Measurements from ENCODE around the gene PSPN. TPM values are rescaled to one million over a fixed set of nuclear protein-coding genes. Genes with fewer than 3 reads are reported as not detected.
"Not testable (repeated sequence)": the region's sequence is repeated elsewhere in the genome, so short reads cannot be mapped to it uniquely, and the experiment has no call there.

PSPN gene
- total and polyA plus RNA-seq, 2 donors (not counting 1 experiment from before 2014, with no cell fraction given): 1.1 to 3.0 TPM

DNA sequence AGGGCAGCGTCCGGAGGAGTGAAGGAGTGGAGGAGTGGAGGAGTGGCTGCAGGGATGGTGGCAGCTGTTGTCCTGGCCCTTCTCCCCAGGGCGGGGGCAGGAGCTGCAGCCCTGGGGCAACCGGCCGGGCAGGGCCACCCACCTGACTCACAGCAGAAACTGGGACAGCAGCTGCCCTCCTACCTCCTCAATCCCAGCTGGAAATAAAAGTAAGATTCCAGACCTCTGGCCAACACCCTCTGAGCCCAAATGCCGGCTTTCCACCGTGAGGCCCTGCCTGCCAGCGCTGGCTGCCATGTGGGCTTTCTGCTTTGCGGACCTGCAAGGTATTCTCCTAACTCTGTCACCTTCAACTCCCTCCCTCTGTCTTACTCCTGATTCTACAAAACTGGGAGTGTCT is 17.7 kb downstream of the PSPN start:
- Histone ChIP-seq H3K36me3 (replicated peaks in 1 of 2; ENCODE audit: control extremely low read depth in 1 of 2, control insufficient read depth in 1 of 2, extremely low read depth in 1 of 2, insufficient read depth in 2 of 2, low read length in 1 of 2) (no peaks in the 10 kb centered on the region), H4K20me1 (ENCODE audit: control insufficient read depth, insufficient read depth, low read length, poor library complexity, severe bottlenecking) (no peaks in the 10 kb centered on the region), H3K4me3 (ENCODE audit: control extremely low read depth in 1 of 5, extremely low read depth in 1 of 5, insufficient read depth in 1 of 5, low read depth in 2 of 5, low read length in 4 of 5) (no peak overlapping the region), H3K4me2 (replicated peaks; ENCODE audit: low read depth, low read length, poor library complexity, severe bottlenecking) (no peak overlapping the region), H3K27ac (ENCODE audit: low read length in 2 of 2) (no peak overlapping the region), H3K9ac (ENCODE audit: low read length) (no peak overlapping the region), H3K4me1 (ENCODE audit: control insufficient read depth in 2 of 2, insufficient read depth in 2 of 2, low read length in 2 of 2) (peaks cover 6 to 12% of the 10 kb centered on the region in 2 donors), H3K9me3 (ENCODE audit: control extremely low read depth in 1 of 3, control insufficient read depth in 2 of 3, insufficient read depth in 1 of 3, low read length in 2 of 3) (peaks cover 0 to 5% (median 0%) of the 10 kb centered on the region in 3 donors), H3K27me3 (replicated peaks in 1 of 4; ENCODE audit: control extremely low read depth in 1 of 4, control insufficient read depth in 3 of 4, insufficient read depth in 4 of 4, low read length in 3 of 4) (no peaks in the 10 kb centered on the region), H3K79me2 (ENCODE audit: control insufficient read depth, insufficient read depth, low read length) (peaks cover 11% of the 10 kb centered on the region), H2AFZ (ENCODE audit: insufficient read depth, low read depth, low read length, poor library complexity, severe bottlenecking) (no peak overlapping the region)
- ChIA-PET CTCF (interaction anchor here (0.7 to 1.2 kb wide), 2 partner anchors 14 to 140 kb away, joined by 3 read pairs; partner anchors contain the start of gene ALKBH7), POLR2A (no interaction called here)
- H3K4me1 Mint-ChIP-seq: peaks cover 14% of the 10 kb centered on the region
- no peak for DNase-seq
- no peak overlapping the region for H3K27ac Mint-ChIP-seq
- H3K9me3 Mint-ChIP-seq (ENCODE audit: insufficient read depth): no peaks in the 10 kb centered on the region
- intact Hi-C loops (cut with micrococcal nuclease): no loop called here
- ATAC-seq (ENCODE audit: low read depth): no peak
- TF ChIP-seq, protein P1, sequence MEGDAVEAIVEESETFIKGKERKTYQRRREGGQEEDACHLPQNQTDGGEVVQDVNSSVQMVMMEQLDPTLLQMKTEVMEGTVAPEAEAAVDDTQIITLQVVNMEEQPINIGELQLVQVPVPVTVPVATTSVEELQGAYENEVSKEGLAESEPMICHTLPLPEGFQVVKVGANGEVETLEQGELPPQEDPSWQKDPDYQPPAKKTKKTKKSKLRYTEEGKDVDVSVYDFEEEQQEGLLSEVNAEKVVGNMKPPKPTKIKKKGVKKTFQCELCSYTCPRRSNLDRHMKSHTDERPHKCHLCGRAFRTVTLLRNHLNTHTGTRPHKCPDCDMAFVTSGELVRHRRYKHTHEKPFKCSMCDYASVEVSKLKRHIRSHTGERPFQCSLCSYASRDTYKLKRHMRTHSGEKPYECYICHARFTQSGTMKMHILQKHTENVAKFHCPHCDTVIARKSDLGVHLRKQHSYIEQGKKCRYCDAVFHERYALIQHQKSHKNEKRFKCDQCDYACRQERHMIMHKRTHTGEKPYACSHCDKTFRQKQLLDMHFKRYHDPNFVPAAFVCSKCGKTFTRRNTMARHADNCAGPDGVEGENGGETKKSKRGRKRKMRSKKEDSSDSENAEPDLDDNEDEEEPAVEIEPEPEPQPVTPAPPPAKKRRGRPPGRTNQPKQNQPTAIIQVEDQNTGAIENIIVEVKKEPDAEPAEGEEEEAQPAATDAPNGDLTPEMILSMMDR (IDR thresholded peaks at IDR 0.05): no peak
- TF ChIP-seq EZH2 (IDR thresholded peaks at IDR 0.05; ENCODE audit: borderline replicate concordance, insufficient read depth, low read depth, low read length, poor library complexity, severe bottlenecking): no peak
- H3K4me3 Mint-ChIP-seq: no peak overlapping the region
- 95% methylated on average over 7 of the region's 9 CpGs for WGBS (ENCODE audit: insufficient coverage)
- no peaks in the 10 kb centered on the region for H3K27me3 Mint-ChIP-seq

DNA sequence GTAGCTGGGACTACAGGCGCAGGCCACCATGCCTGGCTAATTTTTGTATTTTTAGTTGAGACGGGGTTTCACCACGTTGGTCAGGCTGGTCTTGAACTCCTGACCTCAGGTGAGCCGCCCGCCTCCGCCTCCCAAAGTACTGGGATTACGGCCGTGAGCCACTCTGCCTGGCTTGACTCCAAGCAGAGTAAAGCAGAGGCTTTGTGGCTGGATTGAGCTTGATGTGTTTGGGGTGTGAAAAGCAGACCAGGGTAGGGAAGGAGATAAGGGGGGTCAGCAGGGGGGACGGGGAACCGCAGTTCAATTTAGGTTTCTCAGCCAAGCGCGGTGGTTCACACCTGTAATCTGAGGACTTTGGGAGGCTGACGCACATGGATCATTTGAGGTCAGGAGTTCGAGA is 18.6 kb downstream of the PSPN start:
- Histone ChIP-seq H3K27ac (ENCODE audit: low read length in 2 of 2) (no peak overlapping the region), H3K36me3 (replicated peaks in 1 of 2; ENCODE audit: control extremely low read depth in 1 of 2, control insufficient read depth in 1 of 2, extremely low read depth in 1 of 2, insufficient read depth in 2 of 2, low read length in 1 of 2) (no peaks in the 10 kb centered on the region), H2AFZ (ENCODE audit: insufficient read depth, low read depth, low read length, poor library complexity, severe bottlenecking) (no peak overlapping the region), H4K20me1 (ENCODE audit: control insufficient read depth, insufficient read depth, low read length, poor library complexity, severe bottlenecking) (no peaks in the 10 kb centered on the region), H3K4me1 (ENCODE audit: control insufficient read depth in 2 of 2, insufficient read depth in 2 of 2, low read length in 2 of 2) (peaks cover 3 to 8% of the 10 kb centered on the region in 2 donors), H3K79me2 (ENCODE audit: control insufficient read depth, insufficient read depth, low read length) (peaks cover 10% of the 10 kb centered on the region), H3K4me2 (replicated peaks; ENCODE audit: low read depth, low read length, poor library complexity, severe bottlenecking) (no peak overlapping the region), H3K9me3 (ENCODE audit: control extremely low read depth in 1 of 3, control insufficient read depth in 2 of 3, insufficient read depth in 1 of 3, low read length in 2 of 3) (peaks cover 0 to 5% (median 0%) of the 10 kb centered on the region in 3 donors), H3K4me3 (ENCODE audit: control extremely low read depth in 1 of 5, extremely low read depth in 1 of 5, insufficient read depth in 1 of 5, low read depth in 2 of 5, low read length in 4 of 5) (no peak overlapping the region), H3K27me3 (replicated peaks in 1 of 4; ENCODE audit: control extremely low read depth in 1 of 4, control insufficient read depth in 3 of 4, insufficient read depth in 4 of 4, low read length in 3 of 4) (no peaks in the 10 kb centered on the region), H3K9ac (ENCODE audit: low read length) (no peak overlapping the region)
- Mint-ChIP-seq H3K4me1 (peaks cover 8% of the 10 kb centered on the region), H3K9me3 (ENCODE audit: insufficient read depth) (no peaks in the 10 kb centered on the region), H3K27ac (no peak overlapping the region), H3K4me3 (no peak overlapping the region), H3K27me3 (no peaks in the 10 kb centered on the region)
- intact Hi-C loops (cut with micrococcal nuclease): no loop called here
- CTCF ChIA-PET: interaction anchor here (0.5 to 0.7 kb wide), 2 partner anchors 15 to 1190 kb away, joined by 3 to 5 read pairs; no protein-coding TSS in a partner anchor
- POLR2A ChIA-PET: no interaction called here
- no peak for DNase-seq
- no peak for ATAC-seq (ENCODE audit: low read depth)
- 95% methylated on average over 13 of the region's 14 CpGs for WGBS (ENCODE audit: insufficient coverage)
- no peak for TF ChIP-seq EZH2 (IDR thresholded peaks at IDR 0.05; ENCODE audit: borderline replicate concordance, insufficient read depth, low read depth, low read length, poor library complexity, severe bottlenecking)
- TF ChIP-seq, protein P1 (IDR thresholded peaks at IDR 0.05): no peak

DNA sequence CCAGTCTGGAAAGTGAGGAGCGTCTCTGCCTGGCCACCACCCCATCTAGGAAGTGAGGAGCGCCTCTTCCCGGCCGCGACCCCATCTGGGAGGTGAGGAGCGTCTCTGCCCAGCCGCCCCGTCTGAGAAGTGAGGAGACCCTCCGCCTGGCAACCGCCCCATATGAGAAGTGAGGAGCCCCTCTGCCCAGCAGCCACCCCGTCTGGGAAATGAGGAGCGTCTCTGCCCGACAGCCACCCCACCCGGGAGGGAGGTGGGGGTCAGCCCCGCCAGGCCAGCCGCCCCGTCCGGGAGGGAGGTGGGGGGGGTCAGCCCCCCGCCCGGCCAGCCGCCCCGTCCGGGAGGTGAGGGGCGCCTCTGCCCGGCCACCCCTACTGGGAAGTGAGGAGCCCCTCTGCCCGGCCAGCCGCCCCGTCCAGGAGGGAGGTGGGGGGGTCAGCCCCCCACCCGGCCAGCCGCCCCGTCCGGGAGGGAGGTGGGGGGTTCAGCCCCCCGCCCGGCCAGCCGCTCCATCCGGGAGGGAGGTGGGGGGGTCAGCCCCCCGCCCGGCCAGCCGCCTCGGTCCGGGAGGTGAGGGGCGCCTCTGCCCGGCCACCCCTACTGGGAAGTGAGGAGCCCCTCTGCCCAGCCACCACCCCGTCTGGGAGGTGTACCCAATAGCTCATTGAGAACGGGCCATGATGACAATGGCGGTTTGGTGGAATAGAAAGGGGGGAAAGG is 20.3 kb downstream of the PSPN start:
- POLR2A ChIA-PET; H3K9ac ChIP-seq (ENCODE audit: low read length); CTCF ChIA-PET; H3K36me3 ChIP-seq (replicated peaks in 1 of 2; ENCODE audit: control extremely low read depth in 1 of 2, control insufficient read depth in 1 of 2, extremely low read depth in 1 of 2, insufficient read depth in 2 of 2, low read length in 1 of 2); H3K9me3 Mint-ChIP-seq (ENCODE audit: insufficient read depth); H3K27ac ChIP-seq (ENCODE audit: low read length in 2 of 2); H3K4me1 ChIP-seq (ENCODE audit: control insufficient read depth in 2 of 2, insufficient read depth in 2 of 2, low read length in 2 of 2); H3K4me3 ChIP-seq (ENCODE audit: control extremely low read depth in 1 of 5, extremely low read depth in 1 of 5, insufficient read depth in 1 of 5, low read depth in 2 of 5, low read length in 4 of 5); H2AFZ ChIP-seq (ENCODE audit: insufficient read depth, low read depth, low read length, poor library complexity, severe bottlenecking); ATAC-seq (ENCODE audit: low read depth); DNase-seq; intact Hi-C loops (cut with micrococcal nuclease); H3K27me3 Mint-ChIP-seq; H3K4me3 Mint-ChIP-seq; H3K27ac Mint-ChIP-seq; H3K4me1 Mint-ChIP-seq; H3K9me3 ChIP-seq (ENCODE audit: control extremely low read depth in 1 of 3, control insufficient read depth in 2 of 3, insufficient read depth in 1 of 3, low read length in 2 of 3); H3K27me3 ChIP-seq (replicated peaks in 1 of 4; ENCODE audit: control extremely low read depth in 1 of 4, control insufficient read depth in 3 of 4, insufficient read depth in 4 of 4, low read length in 3 of 4); H4K20me1 ChIP-seq (ENCODE audit: control insufficient read depth, insufficient read depth, low read length, poor library complexity, severe bottlenecking); H3K4me2 ChIP-seq (replicated peaks; ENCODE audit: low read depth, low read length, poor library complexity, severe bottlenecking); H3K79me2 ChIP-seq (ENCODE audit: control insufficient read depth, insufficient read depth, low read length): not testable (repeated sequence)
- WGBS (ENCODE audit: insufficient coverage): 98% methylated on average over 19 of the region's 46 CpGs

Data from B cell (primary cell).